Activated T-cell treated with anti-CD3 and anti-CD28 coated beads, Interleukin-2, amount 50 U/mL, for 4 hours (primary cell): ENCODE results near the gene PRRX2. TPM values are rescaled to one million over a fixed set of nuclear protein-coding genes. Genes with fewer than 3 reads are reported as not detected.

ENCODE experiments used
- ATAC-seq, 2 donors: fragments of 200-7000 bp; cut with Tn5 transposase; one replicate each; pipeline ENCODE4 v1.10.0; 2021
- DNase-seq: peaks from one replicate; pipeline ENCODE4 v3.0.0-alpha.2; 2020
- H3K27me3 Mint-ChIP-seq: one replicate; pipeline ENCODE4 v1.8.0; 2021; ENCODE audit warnings: low read depth, mixed read lengths
- H3K36me3 Mint-ChIP-seq: one replicate; pipeline ENCODE4 v1.8.0; 2022; ENCODE audit warnings: mixed read lengths; ENCODE audit not compliant: insufficient read depth
- H3K4me1 Mint-ChIP-seq: one replicate; pipeline ENCODE4 v1.8.0; 2021; ENCODE audit warnings: low read depth, mixed read lengths
- H3K4me3 Mint-ChIP-seq: one replicate; pipeline ENCODE4 v1.8.0; 2021; ENCODE audit warnings: mild to moderate bottlenecking, moderate library complexity, mixed read lengths
- H3K9me3 Mint-ChIP-seq: one replicate; pipeline ENCODE4 v1.8.0; 2021; ENCODE audit warnings: mixed read lengths
- total RNA-seq, 3 donors: library from RNA; stranded (reverse); gene quantifications; one replicate each; pipeline ENCODE4 v1.2.1, GENCODE V29; 2021

The PRRX2 gene
- total RNA-seq, 3 donors from 2014 or later = 0.50 to 1.3 (median 0.57) TPM

GRCh38 chr9:129672702-129673101 is 7.3 kb downstream of the PRRX2 start:
- H3K36me3 Mint-ChIP-seq = no peaks in the 10 kb centered on the region
- no peaks in the 10 kb centered on the region for H3K4me1 Mint-ChIP-seq
- no peak for ATAC-seq
- no peak overlapping the region for H3K4me3 Mint-ChIP-seq
- no peaks in the 10 kb centered on the region for H3K9me3 Mint-ChIP-seq
- DNase-seq = no peak
- H3K27me3 Mint-ChIP-seq = peaks cover 14% of the 10 kb centered on the region

DNA sequence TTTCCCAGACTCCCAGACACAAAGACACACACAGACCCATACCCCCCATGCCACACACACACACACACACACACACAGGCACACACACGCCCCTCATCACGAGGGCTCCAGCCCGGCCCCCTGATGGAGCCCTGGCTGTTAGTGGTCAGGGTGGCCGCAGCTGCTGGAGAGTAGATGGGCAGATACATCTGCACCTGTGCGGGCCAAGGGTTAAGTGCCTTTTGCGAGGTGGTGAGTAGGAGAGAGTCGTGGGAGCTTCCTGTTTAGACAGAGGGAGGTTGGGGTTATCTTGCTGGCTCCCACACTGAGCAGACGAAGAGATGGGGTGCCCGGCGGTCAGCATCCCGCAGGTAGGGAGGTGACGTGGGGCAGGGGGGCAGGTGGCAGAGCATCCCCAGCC is 8.2 kb downstream of the PRRX2 start:
- Mint-ChIP-seq H3K4me1 (no peaks in the 10 kb centered on the region), H3K4me3 (no peak overlapping the region), H3K27me3 (peaks cover 17% of the 10 kb centered on the region), H3K9me3 (no peaks in the 10 kb centered on the region), H3K36me3 (no peaks in the 10 kb centered on the region)
- DNase-seq (no peak), ATAC-seq (no peak)

DNA sequence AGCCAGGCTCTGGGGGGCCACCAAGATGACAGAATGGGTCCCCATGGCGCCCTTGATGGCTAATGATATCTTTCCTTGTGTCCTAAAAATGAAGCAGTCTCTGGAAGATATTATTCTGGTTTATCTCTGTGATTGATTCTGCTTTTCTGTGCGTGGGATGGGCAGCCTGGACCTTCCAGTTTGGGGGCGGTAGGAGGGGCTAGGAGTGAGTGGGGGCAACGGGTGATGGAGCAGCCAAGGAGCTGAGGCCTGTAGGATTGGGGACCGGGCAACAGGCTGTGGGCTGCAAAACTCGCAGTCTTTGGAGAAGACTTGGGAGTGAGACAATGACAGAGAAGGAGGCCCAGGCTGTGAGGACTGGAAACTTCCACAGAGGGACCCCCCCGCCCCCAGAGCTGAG is 8.8 kb downstream of the PRRX2 start:
- Mint-ChIP-seq H3K36me3 (no peaks in the 10 kb centered on the region), H3K27me3 (peaks cover 23% of the 10 kb centered on the region), H3K9me3 (no peaks in the 10 kb centered on the region), H3K4me3 (no peak overlapping the region), H3K4me1 (no peaks in the 10 kb centered on the region)
- ATAC-seq (no peak), DNase-seq (no peak)

DNA sequence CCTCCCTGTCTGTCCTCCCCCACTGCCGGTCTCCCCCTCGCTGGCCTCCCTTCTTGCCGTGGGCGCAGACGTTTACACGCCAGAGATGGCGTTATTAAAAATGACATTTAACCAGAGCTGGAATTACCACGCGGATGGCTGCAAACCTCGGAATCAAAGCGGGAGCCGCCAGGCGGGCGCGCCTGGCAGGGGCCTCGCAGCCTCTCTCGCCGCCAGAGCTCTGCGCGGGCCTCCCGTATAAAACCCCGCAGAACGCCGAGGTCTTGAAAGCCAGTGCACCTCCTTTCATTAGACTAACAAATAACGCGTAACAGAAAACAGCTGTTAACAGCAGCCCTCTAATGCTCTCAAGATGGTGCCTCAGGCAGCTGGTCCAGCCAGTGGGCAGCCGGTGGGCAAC is 10.2 kb downstream of the PRRX2 start:
- no peaks in the 10 kb centered on the region for H3K9me3 Mint-ChIP-seq
- H3K27me3 Mint-ChIP-seq = peaks cover 24% of the 10 kb centered on the region
- no peak overlapping the region for H3K4me3 Mint-ChIP-seq
- no peak for DNase-seq
- H3K36me3 Mint-ChIP-seq = no peaks in the 10 kb centered on the region
- ATAC-seq = no peak
- H3K4me1 Mint-ChIP-seq = no peaks in the 10 kb centered on the region

DNA sequence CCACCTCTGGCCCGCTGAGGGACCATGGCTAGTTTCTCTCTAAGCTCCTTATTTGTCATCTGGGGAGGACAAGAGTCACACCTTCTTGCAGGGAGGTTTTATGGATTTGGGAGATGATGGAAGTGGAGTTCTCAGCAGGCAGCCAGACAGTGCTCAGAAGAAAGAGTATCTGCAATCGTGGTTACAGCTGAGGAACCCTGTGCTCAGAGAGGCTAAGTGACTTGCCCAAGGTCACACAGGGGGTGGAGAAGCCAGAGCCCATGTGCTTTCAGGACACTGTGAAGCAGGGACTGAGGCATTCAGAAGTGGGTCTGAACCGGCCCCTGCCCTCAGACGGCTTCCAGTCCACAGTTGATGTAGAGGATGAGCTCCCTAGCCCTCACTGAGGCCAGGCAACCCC is 10.8 kb downstream of the PRRX2 start:
- ATAC-seq (no peak), DNase-seq (no peak)
- H3K4me1 Mint-ChIP-seq = no peaks in the 10 kb centered on the region
- H3K9me3 Mint-ChIP-seq = no peaks in the 10 kb centered on the region
- H3K27me3 Mint-ChIP-seq = peaks cover 30% of the 10 kb centered on the region
- H3K36me3 Mint-ChIP-seq = no peaks in the 10 kb centered on the region
- no peak overlapping the region for H3K4me3 Mint-ChIP-seq

DNA sequence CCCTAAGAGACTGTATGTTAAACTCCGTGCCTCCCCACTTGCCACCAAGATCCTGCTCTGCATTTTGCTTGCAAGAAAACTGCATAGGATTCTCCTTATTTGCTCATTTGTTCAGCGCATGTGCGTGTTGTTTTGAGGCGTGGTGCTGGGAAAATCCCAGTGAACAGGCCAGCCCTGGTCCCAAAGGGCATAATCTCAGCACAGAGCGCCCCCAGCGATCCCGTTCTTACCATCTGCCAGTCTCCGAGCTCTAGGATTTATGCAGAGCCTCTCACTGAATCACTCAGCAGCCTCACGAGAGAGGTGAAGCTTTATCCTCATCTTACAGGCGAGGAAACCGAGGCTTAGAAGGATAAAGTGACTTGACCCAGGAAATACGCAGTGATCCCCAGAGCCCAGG is 11.5 kb downstream of the PRRX2 start:
- ATAC-seq (no peak), DNase-seq (no peak)
- H3K4me3 Mint-ChIP-seq = no peak overlapping the region
- H3K36me3 Mint-ChIP-seq = no peaks in the 10 kb centered on the region
- H3K4me1 Mint-ChIP-seq = no peaks in the 10 kb centered on the region
- H3K27me3 Mint-ChIP-seq = peaks cover 30% of the 10 kb centered on the region
- no peaks in the 10 kb centered on the region for H3K9me3 Mint-ChIP-seq

GRCh38 chr9:129677456-129677855 is 12.0 kb downstream of the PRRX2 start:
- peaks cover 32% of the 10 kb centered on the region for H3K27me3 Mint-ChIP-seq
- DNase-seq = no peak
- no peak for ATAC-seq
- no peaks in the 10 kb centered on the region for H3K9me3 Mint-ChIP-seq
- no peaks in the 10 kb centered on the region for H3K4me1 Mint-ChIP-seq
- no peak overlapping the region for H3K4me3 Mint-ChIP-seq
- no peaks in the 10 kb centered on the region for H3K36me3 Mint-ChIP-seq

DNA sequence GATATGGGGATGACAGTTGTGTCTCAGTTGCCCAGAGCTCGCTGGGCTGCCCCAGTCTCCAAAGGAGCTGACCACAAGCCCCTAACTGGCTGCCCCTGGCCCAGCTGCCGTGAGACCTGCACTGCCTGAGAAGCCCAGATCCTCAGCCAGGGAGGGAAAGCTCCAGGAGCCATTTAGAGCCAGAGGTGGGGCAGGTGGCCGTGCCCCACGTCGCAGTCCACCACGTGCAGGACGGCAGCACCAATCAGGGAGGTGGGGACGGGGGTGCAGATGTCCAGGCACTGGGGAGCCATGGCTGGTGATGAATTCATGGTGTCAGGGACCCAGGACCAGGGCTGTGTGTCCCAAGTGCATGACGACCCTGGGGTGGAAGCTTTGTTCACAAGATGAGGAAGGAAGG is 13.4 kb downstream of the PRRX2 start:
- H3K4me1 Mint-ChIP-seq = no peaks in the 10 kb centered on the region
- DNase-seq = no peak
- H3K4me3 Mint-ChIP-seq = no peak overlapping the region
- ATAC-seq = no peak
- peaks cover 32% of the 10 kb centered on the region for H3K27me3 Mint-ChIP-seq
- H3K9me3 Mint-ChIP-seq = no peaks in the 10 kb centered on the region
- H3K36me3 Mint-ChIP-seq = no peaks in the 10 kb centered on the region

DNA sequence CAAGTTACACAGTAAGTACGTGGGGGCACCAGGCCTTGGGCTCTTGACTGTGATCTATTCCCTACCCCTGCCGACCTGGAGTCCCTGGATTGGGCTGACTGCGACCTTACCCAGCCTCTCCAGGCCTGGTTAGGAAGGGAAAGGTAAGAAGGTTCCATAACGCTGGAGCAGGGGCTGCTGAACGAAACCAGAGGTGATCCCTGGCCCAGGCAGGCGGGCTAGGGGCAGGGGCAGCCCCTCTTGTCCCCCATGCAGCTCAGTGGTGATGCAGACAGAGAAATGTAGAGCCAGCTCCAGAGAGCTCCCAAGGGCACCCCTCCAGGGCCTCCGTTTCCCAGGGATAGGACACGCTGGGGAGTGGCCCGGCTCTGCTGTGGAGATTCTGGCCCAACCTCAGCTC is 14.1 kb downstream of the PRRX2 start:
- H3K27me3 Mint-ChIP-seq = peaks cover 30% of the 10 kb centered on the region
- no peak for DNase-seq
- ATAC-seq = no peak
- H3K36me3 Mint-ChIP-seq = no peaks in the 10 kb centered on the region
- no peak overlapping the region for H3K4me3 Mint-ChIP-seq
- H3K9me3 Mint-ChIP-seq = no peaks in the 10 kb centered on the region
- H3K4me1 Mint-ChIP-seq = no peaks in the 10 kb centered on the region

GRCh38 chr9:129681924-129682323 is 16.5 kb downstream of the PRRX2 start:
- DNase-seq = no peak
- Mint-ChIP-seq H3K4me3 (no peak overlapping the region), H3K36me3 (no peaks in the 10 kb centered on the region), H3K27me3 (peaks cover 28% of the 10 kb centered on the region), H3K9me3 (no peaks in the 10 kb centered on the region), H3K4me1 (no peaks in the 10 kb centered on the region)
- no peak for ATAC-seq

DNA sequence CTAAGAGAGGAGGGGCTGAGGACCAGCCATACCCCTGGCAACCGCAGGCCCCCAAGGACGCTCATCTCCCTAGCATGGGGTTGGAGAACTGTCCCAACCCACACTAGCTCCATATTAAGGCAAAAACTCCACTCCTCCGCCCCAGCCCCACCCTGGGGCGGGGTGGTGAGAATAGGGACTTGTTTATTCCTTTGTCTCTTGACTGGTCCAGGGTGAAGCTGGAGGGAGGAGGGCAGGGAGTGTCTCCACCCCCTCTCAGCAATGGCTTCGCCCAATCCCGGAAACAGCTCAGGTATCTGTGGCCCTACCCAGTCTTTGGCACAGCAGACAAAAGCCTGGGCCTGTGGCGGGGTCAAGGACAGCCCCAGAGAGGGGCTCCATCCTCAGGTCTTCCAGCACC is 16.9 kb downstream of the PRRX2 start:
- no peak overlapping the region for H3K4me3 Mint-ChIP-seq
- H3K36me3 Mint-ChIP-seq = no peaks in the 10 kb centered on the region
- ATAC-seq (no peak), DNase-seq (no peak)
- H3K27me3 Mint-ChIP-seq = peaks cover 26% of the 10 kb centered on the region
- no peaks in the 10 kb centered on the region for H3K9me3 Mint-ChIP-seq
- H3K4me1 Mint-ChIP-seq = no peaks in the 10 kb centered on the region

DNA sequence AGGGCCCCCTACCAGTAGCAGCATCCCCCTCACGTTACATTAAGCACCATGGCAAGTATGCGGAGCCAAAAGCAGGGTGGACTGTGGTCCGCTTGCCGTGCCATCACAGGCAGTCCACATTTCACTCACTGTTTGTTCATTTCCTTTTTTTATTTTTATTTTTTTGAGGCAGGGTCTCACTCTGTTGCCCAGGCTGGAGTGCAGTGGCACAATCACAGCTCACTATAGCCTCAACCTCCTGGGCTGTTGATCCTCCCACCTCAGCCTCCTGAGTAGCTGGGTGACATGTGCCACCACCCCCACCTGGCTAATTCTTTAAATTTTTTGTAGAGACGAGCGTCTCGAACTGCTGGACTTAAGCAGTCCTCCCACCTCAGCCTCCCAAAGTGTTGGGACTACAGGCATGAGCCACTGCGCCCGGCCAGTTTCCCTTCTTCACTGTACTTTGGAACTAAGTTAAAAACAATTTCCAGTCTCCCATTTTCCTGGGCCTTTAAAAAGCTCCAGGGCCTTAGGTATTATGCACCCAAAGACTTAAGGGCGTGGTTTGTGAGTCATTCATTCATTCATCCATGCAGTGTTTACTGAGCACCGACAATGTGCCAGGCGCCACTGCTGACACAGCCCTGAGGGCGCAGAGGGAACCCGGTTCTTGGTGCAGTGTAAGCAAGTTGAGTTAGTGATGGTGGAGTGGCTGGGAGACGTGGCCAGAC is 19.9 kb downstream of the PRRX2 start:
- Mint-ChIP-seq H3K4me1 (no peaks in the 10 kb centered on the region), H3K9me3 (no peaks in the 10 kb centered on the region), H3K36me3 (no peaks in the 10 kb centered on the region), H3K27me3 (peaks cover 8% of the 10 kb centered on the region), H3K4me3 (no peak overlapping the region)
- ATAC-seq (no peak), DNase-seq (no peak)

DNA sequence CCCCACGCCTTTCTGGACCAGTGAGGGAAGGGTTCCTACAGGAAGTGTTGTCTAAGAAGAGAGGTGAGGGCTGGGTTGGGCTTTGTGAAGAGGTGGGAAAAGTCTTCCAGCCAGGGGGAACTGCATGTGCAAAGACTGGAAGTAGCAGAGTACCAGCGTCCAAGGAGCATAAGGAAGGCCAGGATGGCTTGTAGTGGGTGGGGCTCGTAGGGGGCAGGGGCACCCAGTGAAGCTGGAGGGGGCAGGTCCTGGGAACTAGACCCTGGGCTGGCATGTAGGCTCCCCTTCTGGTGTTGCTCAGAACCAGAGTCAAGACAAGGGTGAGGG is 20.4 kb downstream of the PRRX2 start:
- H3K4me1 Mint-ChIP-seq = no peaks in the 10 kb centered on the region
- no peaks in the 10 kb centered on the region for H3K9me3 Mint-ChIP-seq
- H3K27me3 Mint-ChIP-seq = peaks cover 5% of the 10 kb centered on the region
- no peaks in the 10 kb centered on the region for H3K36me3 Mint-ChIP-seq
- H3K4me3 Mint-ChIP-seq = no peak overlapping the region
- ATAC-seq = no peak
- DNase-seq = no peak

- Mint-ChIP-seq H3K4me3 (no peak overlapping the region), H3K4me1 (no peaks in the 10 kb centered on the region), H3K9me3 (no peaks in the 10 kb centered on the region), H3K36me3 (no peaks in the 10 kb centered on the region), H3K27me3 (peaks cover 1% of the 10 kb centered on the region)
- ATAC-seq (no peak), DNase-seq (no peak)
Measured at GRCh38 chr9:129686736-129687135, 21.3 kb downstream of the PRRX2 start.

GRCh38 chr9:129687391-129687790 is 21.9 kb downstream of the PRRX2 start:
- Mint-ChIP-seq H3K4me3 (no peak overlapping the region), H3K27me3 (no peaks in the 10 kb centered on the region), H3K9me3 (no peaks in the 10 kb centered on the region), H3K4me1 (no peaks in the 10 kb centered on the region), H3K36me3 (no peaks in the 10 kb centered on the region)
- ATAC-seq (no peak), DNase-seq (no peak)
